ENCODE results near the gene ETS2. TPM values are rescaled to one million over a fixed set of nuclear protein-coding genes. Genes with fewer than 3 reads are reported as not detected.

Gene ETS2
- total RNA-seq, 1 donor from 2014 or later: 113 TPM

GRCh38 chr21:38850277-38850951, 44.7 kb downstream of the ETS2 start:
- DNase-seq (ENCODE audit: low spot score in 2 of 2): no peak
- Histone ChIP-seq H3K4me3 (no peak overlapping the region), H3K9me3 (no peaks in the 10 kb centered on the region), H3K4me1 (no peaks in the 10 kb centered on the region), H3K36me3 (no peaks in the 10 kb centered on the region), H3K27me3 (no peaks in the 10 kb centered on the region), H3K27ac (no peak overlapping the region)
- intact Hi-C loops (cut with DNase I): no loop called here
- no peak for TF ChIP-seq CTCF (IDR thresholded peaks at IDR 0.05)

GRCh38 chr21:38851101-38851500, 45.4 kb downstream of the ETS2 start:
- intact Hi-C loops (cut with DNase I): no loop called here
- Histone ChIP-seq H3K9me3 (no peaks in the 10 kb centered on the region), H3K27ac (no peak overlapping the region)

GRCh38 chr21:38852278-38852677, 46.5 kb downstream of the ETS2 start:
- no peak for TF ChIP-seq CTCF (IDR thresholded peaks at IDR 0.05)
- Histone ChIP-seq H3K4me1 (no peaks in the 10 kb centered on the region), H3K27me3 (no peaks in the 10 kb centered on the region), H3K27ac (no peak overlapping the region), H3K36me3 (no peaks in the 10 kb centered on the region), H3K4me3 (no peak overlapping the region), H3K9me3 (no peaks in the 10 kb centered on the region)
- no peak for DNase-seq (ENCODE audit: low spot score in 2 of 2)
- intact Hi-C loops (cut with DNase I): no loop called here

More at GRCh38 chr21:38851101-38851500, 45.4 kb downstream of the ETS2 start:
- DNase-seq (ENCODE audit: low spot score in 2 of 2): no peak
- Histone ChIP-seq H3K4me3 (no peak overlapping the region), H3K36me3 (no peaks in the 10 kb centered on the region), H3K4me1 (no peaks in the 10 kb centered on the region), H3K27me3 (no peaks in the 10 kb centered on the region)
- no peak for TF ChIP-seq CTCF (IDR thresholded peaks at IDR 0.05)

GRCh38 chr21:38852708-38853107, 47.0 kb downstream of the ETS2 start:
- intact Hi-C loops (cut with DNase I): no loop called here
- no peak for DNase-seq (ENCODE audit: low spot score in 2 of 2)
- H3K4me3 ChIP-seq: no peak overlapping the region

GRCh38 chr21:38853421-38853919, 47.7 kb downstream of the ETS2 start:
- Histone ChIP-seq H3K4me3 (no peak overlapping the region), H3K36me3 (no peaks in the 10 kb centered on the region), H3K27ac (no peak overlapping the region), H3K27me3 (no peaks in the 10 kb centered on the region), H3K4me1 (no peaks in the 10 kb centered on the region), H3K9me3 (no peaks in the 10 kb centered on the region)
- DNase-seq (ENCODE audit: low spot score in 2 of 2): no peak
- no peak for TF ChIP-seq CTCF (IDR thresholded peaks at IDR 0.05)
- intact Hi-C loops (cut with DNase I): no loop called here

More at GRCh38 chr21:38852708-38853107, 47.0 kb downstream of the ETS2 start:
- TF ChIP-seq CTCF (IDR thresholded peaks at IDR 0.05): no peak
- H3K9me3 ChIP-seq: no peaks in the 10 kb centered on the region
- H3K4me1 ChIP-seq: no peaks in the 10 kb centered on the region
- no peaks in the 10 kb centered on the region for H3K27me3 ChIP-seq
- H3K27ac ChIP-seq: no peak overlapping the region
- H3K36me3 ChIP-seq: no peaks in the 10 kb centered on the region
